GM21367 (cell line): ENCODE measurements around the gene RAVER2.
"Not testable (repeated sequence)": the region's sequence is repeated elsewhere in the genome, so short reads cannot be mapped to it uniquely, and the experiment has no call there.

ENCODE experiments used
- ATAC-seq: cut with Tn5 transposase; IDR thresholded peaks from one replicate; pipeline ENCODE4 v1.9.1; 2021; ENCODE audit not compliant: unreplicated experiment

The RAVER2 gene

DNA sequence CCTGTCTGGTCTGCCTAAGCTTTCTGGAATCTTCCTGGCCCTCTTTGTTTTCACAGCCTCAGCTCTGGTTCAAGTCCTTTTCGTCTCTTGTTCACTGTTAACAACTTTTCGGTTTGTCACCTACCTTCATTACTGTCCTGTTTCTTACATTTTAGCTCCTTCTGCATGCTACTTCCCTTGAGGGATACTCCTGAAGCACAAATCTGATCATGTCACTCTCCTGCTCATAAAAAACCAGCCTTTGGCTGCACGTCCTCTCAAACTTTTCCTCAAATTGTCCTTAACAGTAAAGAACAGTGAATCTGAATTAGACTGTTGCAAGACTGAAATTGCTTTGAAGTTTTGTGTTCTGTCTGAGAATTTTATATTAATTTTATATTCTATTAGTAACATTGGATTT, 3.3 kb downstream of the RAVER2 start:
- ATAC-seq = no peak

DNA sequence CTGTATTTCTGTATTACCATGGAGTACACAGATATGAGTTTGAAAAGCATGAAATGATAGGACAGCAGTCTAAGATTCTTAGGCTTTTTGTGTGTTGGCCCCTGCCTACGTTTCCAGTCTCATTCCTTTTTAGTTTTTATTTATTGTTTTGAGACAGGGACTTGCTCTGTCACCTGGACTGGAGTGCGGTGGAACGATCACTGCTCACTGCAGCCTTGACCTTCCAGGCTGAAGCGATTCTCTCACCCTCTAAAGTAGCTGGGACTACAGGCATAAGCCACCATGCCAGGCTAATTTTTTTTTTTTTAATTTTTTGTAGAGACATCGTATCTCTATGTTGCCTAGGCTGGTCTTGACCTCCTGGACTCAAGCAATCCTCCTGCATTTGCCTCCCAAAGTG, 3.8 kb downstream of the RAVER2 start:
- no peak for ATAC-seq

DNA sequence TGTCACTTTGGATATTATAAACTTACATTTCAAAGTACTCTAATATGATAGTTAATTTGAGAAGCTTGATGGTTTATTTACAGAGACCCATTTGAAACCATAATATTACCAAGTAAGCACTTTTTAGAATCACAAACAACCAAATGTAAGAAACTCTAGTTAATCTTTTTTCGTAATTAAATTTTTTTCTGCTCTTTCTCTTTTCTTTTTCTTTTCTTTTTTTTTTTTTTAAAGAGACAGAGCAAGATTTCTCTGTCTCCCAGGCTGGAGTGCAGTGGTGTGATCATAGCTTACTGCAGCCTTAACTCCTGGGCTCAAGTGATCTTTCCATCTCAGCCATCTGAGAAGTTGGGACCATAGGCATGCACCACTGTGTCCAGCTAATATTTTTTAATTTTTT, 5.2 kb downstream of the RAVER2 start:
- no peak for ATAC-seq

DNA sequence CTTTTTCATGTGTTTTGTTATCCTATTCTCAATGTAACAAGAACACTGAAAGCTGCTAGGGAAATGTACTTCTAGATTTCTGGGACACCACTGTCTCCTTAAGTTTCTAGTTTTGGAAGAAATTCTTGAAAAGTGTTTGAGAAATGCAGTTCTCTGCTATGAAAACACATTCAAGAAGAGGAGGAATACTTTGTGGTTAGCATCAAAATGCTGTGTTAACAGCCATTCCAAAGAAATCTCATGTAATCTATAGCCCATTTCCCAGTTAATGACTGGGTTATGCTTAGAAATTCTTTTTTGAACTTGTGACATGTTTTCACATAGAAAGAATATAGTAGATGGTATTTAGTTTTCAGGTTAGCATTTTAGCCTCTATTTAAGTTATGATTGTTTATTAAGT, 6.0 kb downstream of the RAVER2 start:
- ATAC-seq = no peak

DNA sequence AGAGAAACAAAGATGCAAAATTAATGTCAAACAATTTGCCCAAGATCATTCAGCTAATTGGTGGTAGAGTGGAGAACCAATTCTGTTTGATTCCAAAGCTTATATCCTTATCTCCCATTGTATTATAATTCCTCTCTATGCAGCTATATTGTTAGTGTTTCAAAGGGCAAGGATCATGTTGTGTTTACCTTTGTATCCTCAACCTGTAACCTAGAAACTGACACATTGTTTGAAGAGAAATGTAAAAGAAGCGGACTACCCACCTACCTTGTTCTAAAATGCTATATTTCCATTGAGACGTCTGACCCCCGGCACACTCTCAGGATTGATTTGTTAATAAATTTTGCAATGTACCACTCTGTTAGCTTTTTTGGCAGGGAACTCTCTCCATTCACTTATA, 9.3 kb downstream of the RAVER2 start:
- no peak for ATAC-seq

DNA sequence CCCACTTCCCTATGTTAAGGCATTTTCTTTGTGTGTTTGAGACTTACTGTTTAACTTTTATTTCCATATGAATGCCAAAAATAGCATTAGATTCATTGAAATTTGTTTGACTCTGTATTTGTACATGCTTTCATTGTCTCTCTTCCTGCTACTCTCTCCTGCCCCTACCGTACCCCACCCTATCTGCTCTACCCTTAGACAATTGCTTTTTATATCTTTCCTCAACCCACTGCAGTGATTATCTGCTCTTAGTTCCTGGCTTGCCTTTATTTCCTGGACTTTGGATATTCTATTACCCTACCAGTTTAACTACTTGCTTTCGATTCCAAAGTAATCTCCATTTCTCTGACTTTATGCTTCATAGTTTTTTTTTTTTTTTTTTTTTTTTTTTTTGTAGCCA, 10.5 kb downstream of the RAVER2 start:
- no peak for ATAC-seq

DNA sequence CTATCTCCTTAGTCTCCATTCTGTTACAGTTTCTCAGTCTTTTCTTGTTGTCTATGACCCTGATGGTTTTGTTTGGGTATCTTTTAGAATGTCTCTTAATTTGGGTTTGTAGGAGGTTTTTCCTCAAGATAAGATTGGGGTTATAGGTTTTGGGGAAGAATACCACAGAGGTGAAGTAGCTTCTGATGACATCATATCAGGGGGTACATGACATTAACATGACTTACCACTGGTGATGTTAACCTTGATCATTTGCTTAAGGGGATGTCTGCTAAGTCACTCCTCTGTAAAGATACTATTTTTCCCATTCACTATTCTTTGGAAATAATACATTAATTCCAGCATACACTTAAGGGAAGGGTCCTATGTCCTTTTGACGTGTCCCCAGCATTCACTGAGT, 11.9 kb downstream of the RAVER2 start:
- no peak for ATAC-seq

DNA sequence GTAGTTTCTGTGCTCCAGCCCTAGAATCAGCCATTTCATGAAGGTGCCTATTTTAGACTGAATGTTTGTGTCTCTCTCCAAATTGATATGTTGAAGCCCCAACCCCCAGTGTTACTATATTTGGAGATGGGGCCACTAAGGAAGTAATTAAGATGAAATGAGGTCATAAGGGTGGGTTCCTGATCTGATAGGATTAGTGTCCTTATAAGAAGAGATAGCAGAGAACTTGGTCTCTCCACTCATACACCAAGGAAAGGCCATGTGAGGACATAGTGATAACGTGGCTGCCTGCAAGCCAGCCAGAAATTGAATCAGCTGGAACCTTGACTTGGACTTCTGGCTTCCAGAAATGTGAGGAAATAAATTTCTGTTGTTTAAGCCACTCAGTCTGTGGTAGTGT, 12.3 kb downstream of the RAVER2 start:
- ATAC-seq = no peak

DNA sequence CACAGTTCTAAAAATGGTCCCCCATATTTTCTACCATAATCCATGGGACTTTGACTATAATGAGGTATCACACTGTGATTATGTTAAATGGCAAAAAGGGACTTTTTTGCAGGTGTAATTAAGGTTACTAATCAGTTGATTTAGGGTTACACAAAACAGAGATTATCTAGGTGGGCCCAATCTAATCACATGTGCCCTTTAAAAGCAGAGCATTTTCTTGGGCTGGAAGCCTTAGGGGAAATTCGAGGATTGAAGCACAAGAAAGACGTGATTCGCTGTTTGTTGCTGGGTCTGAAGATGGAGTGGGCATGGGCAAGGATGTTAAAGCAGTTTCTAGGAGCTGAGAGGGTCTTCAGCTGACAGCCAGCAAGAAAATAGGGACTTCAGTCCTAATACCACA, 13.4 kb downstream of the RAVER2 start:
- ATAC-seq = no peak

DNA sequence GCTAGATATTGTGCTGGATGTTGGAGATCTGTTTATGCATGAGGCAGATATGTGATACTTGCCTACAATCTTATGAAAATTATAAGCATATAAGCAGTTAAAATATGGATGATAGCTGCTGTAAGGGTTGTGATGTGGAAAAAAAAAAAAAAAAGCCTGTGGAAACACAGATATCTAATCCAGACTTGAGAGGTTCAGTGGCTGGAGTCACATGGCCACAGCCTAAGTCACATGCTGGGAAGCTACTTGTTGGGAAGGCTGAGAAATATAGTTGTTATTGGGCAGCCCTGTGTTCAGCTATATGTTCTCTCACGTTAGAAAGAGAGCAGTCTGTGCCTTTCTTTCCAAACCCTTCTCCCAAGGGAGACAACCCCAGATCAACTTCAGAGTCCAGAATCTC, 15.1 kb downstream of the RAVER2 start:
- ATAC-seq = no peak

DNA sequence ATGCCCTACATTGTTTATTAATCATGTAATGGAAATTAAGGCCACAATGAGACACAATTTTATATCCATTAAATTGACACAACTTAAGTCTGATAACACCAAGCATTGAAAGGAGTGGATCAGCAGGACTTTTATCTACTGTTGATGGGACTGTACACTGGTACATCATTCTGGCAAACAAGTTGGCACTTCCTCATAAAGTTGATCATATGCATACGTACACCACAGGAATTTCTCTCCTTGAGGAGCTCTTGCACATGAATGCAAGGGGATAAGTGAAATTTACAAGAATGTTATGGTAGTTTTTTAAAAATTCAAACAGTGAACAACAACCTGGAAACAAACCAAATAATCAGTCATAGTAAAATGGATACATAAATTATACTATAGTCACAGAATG, 20.1 kb downstream of the RAVER2 start:
- no peak for ATAC-seq

DNA sequence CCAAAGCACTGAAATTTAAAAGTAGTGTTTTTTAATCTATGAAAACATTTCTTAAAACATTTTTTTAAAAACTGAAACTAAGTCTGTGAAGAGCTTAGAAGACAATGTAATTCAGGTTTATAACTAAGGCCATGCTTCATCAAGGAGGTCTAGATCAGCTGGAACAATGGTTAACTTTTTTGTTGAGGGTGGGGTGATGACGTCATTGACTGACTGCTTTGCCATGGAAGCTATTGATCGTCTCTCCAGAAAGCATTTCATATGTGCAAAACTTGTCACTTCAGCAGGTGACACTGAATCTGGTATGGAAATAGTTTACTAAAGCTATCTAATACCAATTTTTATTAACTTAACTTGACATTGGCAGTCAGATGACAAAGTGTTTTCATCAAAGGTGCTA, 21.0 kb downstream of the RAVER2 start:
- ATAC-seq = no peak

DNA sequence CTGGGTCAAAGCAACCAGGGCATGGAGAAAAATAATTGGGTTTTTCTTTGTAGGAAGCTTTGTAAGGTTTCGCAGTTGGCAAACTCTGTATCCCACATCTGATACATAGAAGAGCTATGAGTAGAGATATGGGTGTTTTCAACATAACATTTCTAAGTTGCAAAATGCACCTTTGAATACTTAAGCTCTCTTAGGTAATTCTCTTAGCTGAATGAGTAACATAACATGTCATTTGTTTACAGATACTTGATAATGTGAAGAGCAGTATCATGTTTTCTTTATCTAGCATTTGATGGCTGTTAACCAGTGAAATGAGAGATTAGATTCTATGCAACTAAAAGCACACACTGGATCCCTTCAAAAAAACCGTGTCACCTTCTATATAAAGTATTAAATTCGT, 21.6 kb downstream of the RAVER2 start:
- ATAC-seq = no peak

DNA sequence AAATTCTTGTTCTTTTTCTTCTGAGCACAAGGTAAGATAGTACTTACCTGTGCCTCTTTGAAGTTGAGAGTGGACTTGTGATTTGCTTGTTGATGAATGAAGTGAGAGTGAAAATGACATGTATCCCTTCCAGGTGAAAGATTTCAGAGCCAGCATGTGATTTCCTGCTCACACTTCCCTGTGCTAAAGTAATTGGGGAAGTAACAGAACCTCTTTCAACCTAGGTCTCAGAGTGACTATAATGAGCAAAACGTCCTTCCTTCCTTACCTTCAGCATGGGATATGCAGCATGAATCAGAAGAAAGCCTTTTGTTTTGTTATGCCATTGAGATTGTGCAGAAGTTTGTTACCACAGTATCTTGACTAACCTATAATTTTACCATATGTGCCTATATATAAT, 24.6 kb downstream of the RAVER2 start:
- no peak for ATAC-seq

DNA sequence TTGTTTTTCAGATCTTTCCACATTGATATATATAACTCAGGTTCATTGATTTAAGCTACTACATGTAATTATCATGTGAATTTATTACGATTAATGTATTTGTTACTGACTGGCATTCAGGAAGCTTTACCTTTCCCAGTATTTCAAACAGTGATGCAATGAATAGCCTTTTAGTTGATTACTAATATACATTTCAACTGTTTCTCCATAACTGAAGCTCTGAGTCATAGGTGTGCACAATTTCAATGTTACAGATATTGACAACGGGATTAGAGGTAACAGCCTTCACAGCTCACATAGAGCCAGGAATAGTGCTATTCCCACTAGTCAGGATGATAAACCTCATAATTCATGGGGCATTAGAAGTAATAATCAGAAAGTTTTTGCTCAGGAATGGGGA, 25.1 kb downstream of the RAVER2 start:
- ATAC-seq = no peak

DNA sequence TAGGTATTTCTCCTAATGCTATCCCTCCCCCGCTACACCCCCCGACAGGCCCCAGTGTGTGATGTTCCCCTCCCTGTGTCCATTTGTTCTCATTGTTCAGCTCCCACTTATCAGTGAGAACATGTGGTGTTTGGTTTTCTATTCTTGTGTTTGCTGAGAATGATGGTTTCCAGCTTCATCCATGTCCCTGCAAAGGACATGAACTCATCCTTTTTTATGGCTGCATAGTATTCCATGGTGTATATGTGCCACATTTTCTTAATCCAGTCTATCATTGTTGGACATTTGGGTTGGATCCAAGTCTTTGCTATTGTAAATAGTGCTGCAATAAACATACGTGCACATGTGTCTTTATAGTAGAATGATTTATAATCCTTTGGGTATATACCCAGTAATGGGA, 28.4 kb downstream of the RAVER2 start:
- not testable (repeated sequence) for ATAC-seq

DNA sequence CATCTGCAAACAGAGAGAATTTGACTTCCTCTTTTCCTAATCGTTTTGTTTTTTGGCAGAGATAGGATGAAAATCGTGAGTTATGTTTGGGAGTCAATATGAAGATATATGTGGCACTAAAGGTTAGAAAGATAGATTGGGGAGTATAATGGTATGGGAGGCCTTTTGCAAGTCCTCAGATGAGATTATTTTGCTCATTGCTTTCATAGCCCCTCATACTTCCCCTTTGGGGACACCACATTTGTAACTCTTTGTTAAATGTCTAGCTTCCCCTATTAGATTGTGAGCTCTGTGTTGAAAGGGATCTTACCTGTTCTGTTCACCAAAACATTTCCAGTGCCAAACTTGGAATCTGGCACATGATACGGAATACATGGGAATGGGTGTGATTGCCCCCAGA, 30.2 kb downstream of the RAVER2 start:
- ATAC-seq = no peak

DNA sequence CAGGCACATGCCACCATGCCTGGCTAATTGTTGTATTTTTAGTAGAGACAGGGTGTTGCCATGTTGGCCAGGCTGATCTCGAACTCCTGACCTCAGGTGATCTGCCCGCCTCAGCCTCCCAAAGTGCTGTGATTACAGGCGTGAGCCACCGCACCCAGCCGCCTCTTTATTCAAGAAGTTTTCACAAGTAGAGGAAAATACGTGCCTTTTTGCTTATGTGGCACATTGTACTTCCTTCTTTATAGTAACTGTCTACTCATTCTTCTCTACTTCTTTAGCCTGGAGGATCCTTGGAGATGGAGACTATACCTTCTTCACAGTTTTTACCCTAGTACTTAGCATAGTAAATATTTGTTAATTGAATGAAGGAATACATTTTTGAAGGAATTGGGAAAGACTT, 37.2 kb downstream of the RAVER2 start:
- not testable (repeated sequence) for ATAC-seq

DNA sequence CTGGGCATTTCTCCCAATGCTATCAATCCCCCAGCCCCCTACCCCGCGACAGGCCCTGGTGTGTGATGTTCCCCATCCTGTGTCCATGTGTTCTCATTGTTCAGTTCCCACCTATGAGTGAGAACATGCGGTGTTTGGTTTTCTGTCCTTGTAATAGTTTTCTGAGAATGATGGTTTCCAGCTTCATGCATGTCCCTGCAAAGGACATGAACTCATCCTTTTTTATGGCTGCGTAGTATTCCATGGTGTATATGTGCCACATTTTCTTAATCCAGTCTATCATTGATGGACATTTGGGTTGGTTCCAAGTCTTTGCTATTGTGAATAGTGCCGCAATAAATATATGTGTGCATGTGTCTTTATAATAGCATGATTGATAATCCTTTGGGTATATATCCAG, 38.0 kb downstream of the RAVER2 start:
- not testable (repeated sequence) for ATAC-seq

DNA sequence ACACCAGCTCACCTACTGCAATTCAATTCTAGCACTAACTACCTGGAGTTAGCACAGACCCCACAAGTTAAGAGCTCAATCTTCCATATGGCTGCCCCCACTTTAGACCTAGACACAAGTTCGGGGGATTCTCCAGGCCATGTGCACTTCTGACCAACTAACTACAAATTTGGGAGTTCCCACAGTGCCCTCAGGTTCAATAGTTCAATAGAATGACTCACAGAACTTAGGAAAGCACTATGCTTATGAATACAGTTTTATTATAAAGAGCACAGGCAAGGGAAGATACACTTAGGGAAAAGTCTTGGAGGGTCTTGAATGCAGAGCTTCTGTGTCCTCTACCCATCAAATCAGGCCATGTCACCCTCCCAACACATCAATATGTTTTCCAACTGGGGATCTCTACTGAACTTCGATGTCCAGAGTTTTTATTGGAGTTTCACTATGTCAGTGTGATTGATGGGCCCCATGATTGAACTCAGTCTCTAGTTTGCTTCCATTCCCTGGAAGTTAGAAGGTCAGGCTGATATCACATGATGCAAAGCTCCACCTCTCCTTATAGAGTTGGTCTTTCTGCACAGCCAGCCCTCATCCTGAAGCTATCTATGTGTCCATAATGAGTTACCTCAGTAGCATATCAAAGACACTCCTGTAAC, 46.1 kb downstream of the RAVER2 start:
- no peak for ATAC-seq

DNA sequence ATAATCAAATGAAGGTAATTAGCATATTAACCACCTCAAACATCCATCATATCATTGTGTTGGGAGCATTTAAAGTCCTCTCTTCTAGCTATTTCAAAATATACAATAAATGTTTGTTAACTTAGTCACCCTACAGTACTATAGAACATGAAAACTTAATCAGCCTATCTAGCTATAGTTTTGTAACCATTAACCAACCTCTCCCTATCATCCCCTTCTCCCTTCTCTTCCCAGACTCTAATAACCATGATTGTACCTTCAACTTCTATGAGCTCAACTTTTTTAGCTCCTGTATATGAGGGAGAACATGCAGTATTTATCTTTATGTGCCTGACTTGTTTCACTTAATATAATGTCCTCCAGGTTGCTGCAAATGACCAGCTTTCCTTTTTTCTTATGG, 54.0 kb downstream of the RAVER2 start:
- ATAC-seq = no peak

DNA sequence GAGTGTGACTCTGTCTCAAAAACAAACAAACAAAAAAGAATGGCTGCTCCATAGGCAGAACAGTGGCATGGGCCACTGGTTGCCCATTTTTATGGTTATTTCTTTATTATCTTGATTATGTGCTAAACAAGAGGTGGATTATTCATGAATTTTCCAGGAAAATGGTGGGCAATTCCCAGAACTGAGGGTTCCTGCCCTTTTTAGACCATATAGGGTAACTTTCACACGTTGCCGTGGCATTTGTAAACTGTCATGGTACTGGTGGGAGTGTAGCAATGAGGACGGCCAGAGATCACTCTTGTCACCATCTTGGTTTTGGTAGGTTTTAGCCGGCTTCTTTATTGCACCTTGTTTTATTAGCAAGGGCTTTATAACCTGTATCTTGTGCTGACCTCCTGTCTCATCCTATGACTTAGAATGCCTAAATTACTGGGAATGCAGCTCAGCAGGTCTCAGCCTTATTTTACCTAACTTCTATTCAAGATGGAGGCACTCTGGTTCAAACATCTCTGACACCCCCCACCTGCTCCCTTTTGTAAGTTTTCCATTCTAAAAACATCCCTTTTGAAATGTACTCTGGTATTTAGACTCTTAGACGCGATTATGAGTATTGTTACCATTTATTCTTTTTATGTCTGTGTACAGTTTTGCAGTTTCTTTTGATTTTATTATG, 57.1 kb downstream of the RAVER2 start:
- ATAC-seq = no peak

DNA sequence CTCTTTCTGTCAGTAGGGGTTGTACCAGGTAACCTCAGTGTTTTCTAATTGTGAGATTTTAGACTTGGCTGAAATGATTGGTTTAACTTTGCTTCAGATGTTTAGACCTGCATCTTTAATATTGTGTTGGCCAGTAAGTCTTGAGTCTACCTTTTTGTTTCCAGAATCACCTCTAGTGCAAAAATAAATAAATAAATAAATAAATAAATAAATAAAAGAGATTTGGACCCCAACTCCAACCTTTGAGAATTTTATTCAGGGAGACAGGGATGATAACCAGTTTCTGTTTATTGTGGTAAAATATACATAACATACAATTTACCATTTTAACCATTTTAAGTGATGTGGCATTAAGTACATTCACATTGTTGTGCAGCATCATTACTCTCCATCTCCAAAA, 64.4 kb downstream of the RAVER2 start:
- ATAC-seq = no peak
